WERI-Rb-1 (cell line): ENCODE results near the gene TMEM191C.
A peak's percentile ranks its signal among the peaks of the same experiment; 100 is the strongest.
"Not testable (repeated sequence)": the region's sequence is repeated elsewhere in the genome, so short reads cannot be mapped to it uniquely, and the experiment has no call there.

Experiments used
- DNase-seq: peaks from one replicate; pipeline ENCODE4 v3.0.0-alpha.2; 2020
- H3K27ac ChIP-seq: fragments of 250-450 bp; sonication (Bioruptor Pico); 2 replicates; pipeline ENCODE4 v1.5.1; 2020; ENCODE audit warnings: mild to moderate bottlenecking, moderate library complexity
- H3K27me3 ChIP-seq: fragments of 250-450 bp; sonication (Bioruptor Pico); 2 replicates; pipeline ENCODE4 v1.5.1; 2021; ENCODE audit warnings: mild to moderate bottlenecking, low read depth, moderate library complexity; ENCODE audit not compliant: insufficient read depth, severe bottlenecking
- H3K36me3 ChIP-seq: fragments of 250-450 bp; sonication (Bioruptor Pico); 2 replicates; pipeline ENCODE4 v1.5.1; 2020; ENCODE audit warnings: mild to moderate bottlenecking, moderate library complexity
- H3K4me3 ChIP-seq: 2 replicates; pipeline ENCODE4 v1.5.1; 2011; ENCODE audit warnings: low read depth, mild to moderate bottlenecking, control low read depth, low read length
- H3K9me3 ChIP-seq: fragments of 250-450 bp; sonication (Bioruptor Pico); 2 replicates; pipeline ENCODE4 v1.5.1; 2021; ENCODE audit warnings: mild to moderate bottlenecking, moderate library complexity; ENCODE audit not compliant: severe bottlenecking
- TF ChIP-seq, protein P1 (sequence below): IDR thresholded peaks from 2 replicates; pipeline ENCODE4 v1.5.1; 2011; ENCODE audit warnings: low read depth, mild to moderate bottlenecking, control low read depth, inconsistent platforms, low read length

The TMEM191C gene

DNA sequence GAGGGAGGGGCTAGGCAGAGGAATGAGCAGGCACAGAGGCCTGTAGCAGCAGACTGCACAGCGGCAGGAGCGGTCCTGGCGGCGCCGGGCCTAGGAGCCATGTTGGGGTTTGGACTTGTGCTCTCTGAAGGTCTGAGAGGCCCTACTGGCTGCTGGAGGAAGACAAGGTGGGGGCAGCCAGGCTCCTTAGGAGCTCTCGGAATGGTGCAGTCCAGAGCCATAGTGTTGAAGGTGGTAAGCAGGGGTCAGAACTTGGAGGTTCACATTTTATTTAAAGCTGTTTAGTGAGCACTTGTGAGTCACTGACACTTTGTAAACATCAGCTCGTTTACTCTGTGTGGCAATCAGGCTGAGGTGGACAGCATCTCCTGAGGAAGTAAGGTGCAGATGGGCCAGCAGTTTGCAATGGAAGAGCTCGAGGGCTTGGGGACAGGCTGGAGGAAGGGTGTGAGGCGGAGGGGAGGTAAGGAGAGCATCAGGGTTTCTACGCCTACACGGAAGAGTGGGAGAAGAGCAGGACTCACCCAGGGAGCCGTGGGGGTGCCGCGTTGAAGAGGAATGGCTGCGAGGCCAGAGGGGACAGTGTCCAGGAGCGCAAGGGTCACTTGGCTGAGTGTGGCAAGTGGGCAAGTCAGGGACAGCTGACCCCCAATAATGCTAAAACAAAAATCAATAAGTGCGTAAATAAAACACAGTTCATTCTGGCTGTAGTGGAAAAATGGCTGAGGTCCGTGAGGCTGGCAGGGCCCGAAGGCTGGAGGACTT lies 10.0 kb upstream of the TMEM191C start:
- no peaks in the 10 kb centered on the region for H3K36me3 ChIP-seq
- TF ChIP-seq, protein P1, sequence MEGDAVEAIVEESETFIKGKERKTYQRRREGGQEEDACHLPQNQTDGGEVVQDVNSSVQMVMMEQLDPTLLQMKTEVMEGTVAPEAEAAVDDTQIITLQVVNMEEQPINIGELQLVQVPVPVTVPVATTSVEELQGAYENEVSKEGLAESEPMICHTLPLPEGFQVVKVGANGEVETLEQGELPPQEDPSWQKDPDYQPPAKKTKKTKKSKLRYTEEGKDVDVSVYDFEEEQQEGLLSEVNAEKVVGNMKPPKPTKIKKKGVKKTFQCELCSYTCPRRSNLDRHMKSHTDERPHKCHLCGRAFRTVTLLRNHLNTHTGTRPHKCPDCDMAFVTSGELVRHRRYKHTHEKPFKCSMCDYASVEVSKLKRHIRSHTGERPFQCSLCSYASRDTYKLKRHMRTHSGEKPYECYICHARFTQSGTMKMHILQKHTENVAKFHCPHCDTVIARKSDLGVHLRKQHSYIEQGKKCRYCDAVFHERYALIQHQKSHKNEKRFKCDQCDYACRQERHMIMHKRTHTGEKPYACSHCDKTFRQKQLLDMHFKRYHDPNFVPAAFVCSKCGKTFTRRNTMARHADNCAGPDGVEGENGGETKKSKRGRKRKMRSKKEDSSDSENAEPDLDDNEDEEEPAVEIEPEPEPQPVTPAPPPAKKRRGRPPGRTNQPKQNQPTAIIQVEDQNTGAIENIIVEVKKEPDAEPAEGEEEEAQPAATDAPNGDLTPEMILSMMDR, result no peak

DNA sequence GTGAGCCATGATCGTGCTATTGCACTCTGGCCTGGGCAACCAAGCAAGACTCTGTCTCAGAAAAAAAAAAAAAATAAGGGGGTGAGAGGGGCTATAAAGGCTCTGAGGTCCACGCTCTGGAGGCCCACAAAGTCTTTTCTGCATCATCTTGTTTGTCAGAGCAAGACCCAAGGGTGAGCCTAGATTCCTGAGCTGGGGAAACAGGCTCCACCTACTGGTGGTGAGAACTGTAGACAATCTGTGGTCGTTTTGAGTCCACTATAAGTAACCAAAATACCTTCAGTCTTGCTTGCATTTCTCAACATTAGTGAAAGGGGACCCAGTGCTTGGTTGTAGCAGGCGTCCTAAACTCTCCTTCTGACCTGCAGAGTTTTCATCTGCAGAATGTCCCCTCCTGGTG lies 4.5 kb upstream of the TMEM191C start:
- H3K27ac ChIP-seq, H3K9me3 ChIP-seq, H3K36me3 ChIP-seq, H3K27me3 ChIP-seq, H3K4me3 ChIP-seq, DNase-seq: not testable (repeated sequence)

More for the DNA sequence above, 10.0 kb upstream of the TMEM191C start:
- no peak overlapping the region for H3K27ac ChIP-seq
- no peak overlapping the region for H3K4me3 ChIP-seq
- no peak for DNase-seq
- H3K9me3 ChIP-seq, result no peaks in the 10 kb centered on the region
- H3K27me3 ChIP-seq, result no peaks in the 10 kb centered on the region

DNA sequence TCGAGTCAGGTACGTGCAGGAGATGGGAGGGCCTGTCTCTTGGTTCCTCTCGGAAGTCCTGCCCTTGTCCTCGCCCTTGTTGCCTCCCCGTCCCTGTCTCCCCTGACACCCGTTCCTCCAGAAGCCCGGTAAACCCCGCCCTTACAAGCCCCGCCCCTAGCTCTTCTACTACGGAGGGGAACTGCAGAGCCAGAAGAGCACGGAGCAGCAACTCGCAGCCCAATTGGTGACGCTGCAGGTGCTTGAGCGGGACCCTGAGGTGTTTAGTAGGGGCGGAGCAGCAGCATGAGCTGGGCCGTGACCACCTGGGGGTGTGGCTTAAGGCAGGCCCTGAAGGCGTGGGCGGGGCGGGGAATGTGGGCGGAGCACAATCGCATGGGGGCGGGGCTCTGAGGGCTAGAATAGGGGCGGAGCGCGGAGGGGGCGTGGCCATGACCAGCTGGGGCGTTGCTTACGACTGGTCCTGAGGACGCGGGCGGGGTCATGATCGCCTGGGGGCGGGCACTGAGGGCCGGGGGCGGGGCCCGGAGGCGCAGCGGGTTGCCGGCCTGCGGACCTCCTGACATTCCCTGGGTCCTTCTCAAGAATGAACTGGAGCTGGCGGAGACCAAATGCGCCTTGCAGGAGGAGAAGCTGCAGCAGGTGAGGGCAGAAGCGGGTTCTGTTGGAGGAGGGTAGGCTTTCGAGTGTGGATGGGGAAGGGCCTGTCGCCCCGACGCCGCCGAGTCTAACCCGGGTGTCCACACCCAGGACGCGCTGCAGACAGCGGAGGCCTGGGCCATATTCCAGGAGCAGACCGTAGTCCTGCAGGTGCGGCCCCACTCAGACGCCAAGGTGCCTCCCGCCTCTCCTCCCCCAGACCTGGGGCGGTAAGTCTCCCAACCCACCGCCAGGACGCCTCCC lies 1.3 kb downstream of the TMEM191C start:
- DNase-seq, result peak; percentile 94
- H3K36me3 ChIP-seq, H3K27ac ChIP-seq, H3K27me3 ChIP-seq, H3K9me3 ChIP-seq: not testable (repeated sequence)
- peak overlapping the region; percentile 29 for H3K4me3 ChIP-seq

DNA sequence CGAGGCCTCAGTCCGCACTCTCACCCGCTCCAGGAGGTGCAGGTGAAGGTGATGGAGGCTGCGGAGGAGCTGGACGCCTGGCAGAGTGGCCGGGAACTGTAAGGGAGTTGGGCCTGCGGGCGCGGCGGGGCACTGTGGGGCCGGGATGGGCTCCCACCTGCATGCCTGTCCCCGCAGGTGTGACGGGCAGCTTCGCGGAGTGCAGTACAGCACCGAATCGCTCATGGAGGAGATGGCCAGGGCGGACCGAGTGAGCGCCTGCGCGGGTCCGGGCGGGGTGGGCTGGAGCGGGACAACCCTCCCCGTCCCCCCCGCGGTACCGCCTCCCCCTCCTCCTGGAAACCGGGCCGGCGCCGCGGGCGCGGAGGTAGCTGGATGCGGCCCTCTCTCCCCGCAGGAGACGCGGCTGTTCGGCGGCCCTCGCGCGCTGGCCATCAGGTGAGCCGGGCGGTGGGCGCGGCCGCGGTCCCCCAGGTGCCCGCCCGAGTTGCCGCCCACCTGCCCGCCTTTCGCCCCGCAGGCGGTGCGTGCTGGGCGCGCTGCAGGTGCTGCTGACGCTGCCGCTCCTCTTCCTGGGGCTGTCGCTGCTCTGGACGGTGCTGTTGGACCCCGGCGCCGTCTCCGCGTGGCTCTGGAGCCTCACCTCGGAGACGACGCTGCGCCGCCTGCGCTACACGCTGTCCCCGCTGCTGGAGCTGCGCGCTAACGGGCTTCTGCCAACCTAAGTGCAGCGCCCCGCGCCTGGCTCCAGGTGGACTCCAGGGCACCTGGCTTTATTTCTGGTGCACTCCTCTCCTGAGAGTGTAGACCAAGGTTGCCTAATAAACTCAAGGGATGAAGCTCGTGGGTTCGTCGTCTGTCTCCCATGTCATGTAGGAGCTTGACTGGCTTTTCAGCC lies 2.2 kb downstream of the TMEM191C start:
- DNase-seq, H3K4me3 ChIP-seq, H3K36me3 ChIP-seq, H3K27ac ChIP-seq, H3K9me3 ChIP-seq, H3K27me3 ChIP-seq: not testable (repeated sequence)

DNA sequence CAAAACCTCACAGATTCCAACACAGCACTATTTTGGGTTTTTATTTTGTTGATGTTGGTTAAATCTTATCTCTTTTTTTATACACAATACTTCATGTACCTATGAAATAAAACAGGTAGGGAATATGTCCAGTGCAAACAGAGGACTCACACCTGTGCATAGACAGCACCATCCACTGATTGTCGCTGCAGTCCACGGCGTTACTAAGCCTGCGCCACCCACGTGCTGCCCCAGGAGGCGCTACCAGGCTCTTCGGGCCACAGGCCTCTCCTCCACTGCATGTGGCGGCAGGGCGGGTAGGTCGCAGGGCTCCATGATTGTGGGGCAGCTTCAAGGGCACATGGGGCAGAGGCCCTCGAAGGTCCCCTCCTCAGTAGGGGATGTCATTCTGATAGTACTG lies 5.8 kb downstream of the TMEM191C start:
- not testable (repeated sequence) for H3K27ac ChIP-seq, H3K27me3 ChIP-seq, H3K36me3 ChIP-seq, H3K9me3 ChIP-seq, H3K4me3 ChIP-seq, DNase-seq

DNA sequence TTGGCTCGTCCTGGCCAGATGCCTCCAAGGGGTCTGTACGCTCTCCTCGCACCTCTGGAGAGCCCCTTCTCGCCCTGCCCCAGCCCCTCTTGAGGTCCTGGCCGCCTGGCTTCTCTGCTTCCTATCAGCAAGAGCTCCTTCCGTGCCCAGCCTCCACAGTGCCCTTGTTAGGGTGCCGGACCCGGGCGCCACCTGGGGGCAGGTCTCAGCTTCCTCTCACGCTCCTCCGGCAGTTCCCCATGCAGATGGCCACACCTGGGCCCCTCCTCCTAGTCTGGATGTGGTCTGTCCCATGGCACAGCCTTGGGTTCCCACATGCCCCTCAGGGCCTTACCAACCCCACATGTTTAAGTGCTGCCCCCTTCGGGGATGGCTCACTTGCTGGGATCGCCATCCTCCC lies 6.5 kb downstream of the TMEM191C start:
- not testable (repeated sequence) for H3K27ac ChIP-seq, DNase-seq, H3K36me3 ChIP-seq, H3K27me3 ChIP-seq, H3K9me3 ChIP-seq, H3K4me3 ChIP-seq

DNA sequence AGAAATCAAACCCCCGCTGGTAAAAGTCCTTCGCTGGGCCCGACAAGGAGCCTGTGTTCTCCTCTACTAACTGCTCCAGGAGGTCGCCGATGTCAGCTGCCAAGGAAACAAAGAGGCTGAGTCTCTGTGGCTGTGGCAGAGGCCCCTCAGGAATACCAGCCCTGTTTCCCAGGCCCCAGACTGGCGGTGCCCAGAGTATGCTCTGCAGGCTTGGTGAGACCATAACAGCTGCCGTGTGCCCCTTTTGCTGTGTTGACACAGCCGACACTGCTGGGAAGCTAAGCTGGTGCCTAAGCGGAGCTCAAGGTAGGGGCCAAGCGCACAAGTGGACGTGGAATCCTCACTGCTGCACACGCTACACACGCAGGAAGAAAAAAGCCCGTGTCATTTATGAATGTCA lies 16.9 kb downstream of the TMEM191C start:
- not testable (repeated sequence) for H3K36me3 ChIP-seq, H3K4me3 ChIP-seq, H3K27me3 ChIP-seq, H3K27ac ChIP-seq, H3K9me3 ChIP-seq, DNase-seq

DNA sequence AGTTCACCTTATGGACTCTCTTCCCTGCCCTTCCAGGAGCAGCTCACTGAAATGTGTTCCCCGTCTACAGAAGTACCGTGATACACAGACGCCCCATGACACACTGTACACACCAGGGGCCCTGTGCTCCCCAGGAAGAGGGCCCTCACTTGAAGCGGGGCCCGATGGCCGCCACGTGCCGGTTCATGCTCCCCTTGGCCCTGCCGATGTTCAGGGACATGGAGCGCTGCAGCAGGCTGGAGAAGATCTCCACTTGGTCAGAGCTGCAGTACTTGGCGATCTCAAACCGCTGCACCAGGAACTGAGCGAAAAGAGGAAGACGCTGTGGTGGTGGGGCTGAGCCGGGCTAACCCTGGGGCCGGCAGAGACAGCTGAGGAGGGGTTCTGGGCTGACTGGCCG lies 20.5 kb downstream of the TMEM191C start:
- not testable (repeated sequence) for H3K27ac ChIP-seq, H3K4me3 ChIP-seq, H3K9me3 ChIP-seq, H3K27me3 ChIP-seq, H3K36me3 ChIP-seq, DNase-seq

DNA sequence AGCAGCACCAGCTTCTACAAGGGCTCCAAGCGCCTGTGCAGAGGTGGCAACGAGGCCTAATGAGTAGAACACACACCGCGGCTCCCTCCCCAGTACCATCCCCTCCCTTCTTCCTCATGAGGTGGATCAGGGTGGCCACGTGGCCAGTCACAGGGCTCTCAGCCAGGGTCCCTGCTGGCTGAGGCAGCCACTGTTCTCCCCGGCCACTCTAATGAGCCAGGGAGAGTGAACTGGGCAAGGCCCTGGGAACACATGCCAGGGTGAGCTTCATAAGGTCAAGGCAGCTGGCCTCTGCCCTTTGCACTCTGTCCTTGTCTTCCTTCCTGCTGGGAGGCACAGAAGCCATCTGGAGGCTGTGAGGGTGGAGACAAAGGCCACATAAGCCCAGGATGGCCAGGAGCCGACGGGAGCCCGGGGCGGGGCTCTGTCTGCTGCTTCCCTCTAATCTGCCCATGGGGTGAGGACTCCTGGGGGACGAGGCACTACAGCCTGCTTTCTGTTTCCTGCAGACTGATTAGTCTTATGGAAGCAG lies 22.0 kb downstream of the TMEM191C start:
- H3K9me3 ChIP-seq, H3K27me3 ChIP-seq, H3K4me3 ChIP-seq, H3K36me3 ChIP-seq, H3K27ac ChIP-seq: not testable (repeated sequence)
- peak; percentile 33 for DNase-seq

DNA sequence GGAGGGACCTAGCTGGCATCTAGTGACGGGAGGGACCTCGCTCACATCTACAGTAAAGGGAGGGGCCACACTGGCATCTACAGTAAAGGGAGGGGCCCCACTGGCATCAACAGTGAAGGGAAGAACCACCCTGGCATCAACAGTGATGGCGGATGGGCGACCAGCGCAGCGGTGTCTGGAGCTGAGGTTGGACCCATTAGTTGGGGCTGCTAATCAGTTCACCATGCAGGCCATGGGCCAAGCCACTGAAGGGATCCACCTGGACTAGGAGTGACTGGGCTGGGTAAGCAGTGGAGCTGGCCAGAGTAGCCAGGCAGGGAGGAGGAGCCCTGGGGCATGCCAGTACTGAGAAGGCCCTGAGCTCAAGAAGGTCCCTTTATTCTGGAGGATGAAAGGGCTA lies 23.4 kb downstream of the TMEM191C start:
- H3K27ac ChIP-seq, result peak overlapping the region; percentile 55; the same call in 1 of the 2 replicates
- H3K9me3 ChIP-seq, H3K36me3 ChIP-seq: not testable (repeated sequence)

DNA sequence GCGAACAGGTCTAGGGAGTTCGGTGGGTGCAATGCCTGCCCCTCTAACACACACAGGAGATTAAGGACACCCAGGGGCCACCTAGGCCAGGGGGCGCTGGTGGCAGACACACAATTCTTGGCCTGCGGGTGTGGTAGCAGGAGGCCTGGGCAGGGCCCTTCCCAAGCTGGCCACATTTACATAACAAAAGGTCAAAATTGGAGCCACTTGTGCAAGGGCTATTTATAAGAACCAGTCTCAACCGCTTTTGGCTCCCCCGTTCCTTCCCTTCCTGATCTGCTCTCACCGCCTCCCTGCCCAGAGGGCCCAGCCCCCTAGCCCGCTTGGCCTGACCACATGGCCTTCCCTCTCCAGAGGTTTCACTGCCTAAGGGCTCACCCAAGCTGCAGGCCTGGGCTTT lies 25.1 kb downstream of the TMEM191C start:
- H3K27ac ChIP-seq, DNase-seq, H3K27me3 ChIP-seq, H3K36me3 ChIP-seq, H3K4me3 ChIP-seq, H3K9me3 ChIP-seq: not testable (repeated sequence)

More for the DNA sequence above, 23.4 kb downstream of the TMEM191C start:
- not testable (repeated sequence) for H3K4me3 ChIP-seq, H3K27me3 ChIP-seq, DNase-seq

DNA sequence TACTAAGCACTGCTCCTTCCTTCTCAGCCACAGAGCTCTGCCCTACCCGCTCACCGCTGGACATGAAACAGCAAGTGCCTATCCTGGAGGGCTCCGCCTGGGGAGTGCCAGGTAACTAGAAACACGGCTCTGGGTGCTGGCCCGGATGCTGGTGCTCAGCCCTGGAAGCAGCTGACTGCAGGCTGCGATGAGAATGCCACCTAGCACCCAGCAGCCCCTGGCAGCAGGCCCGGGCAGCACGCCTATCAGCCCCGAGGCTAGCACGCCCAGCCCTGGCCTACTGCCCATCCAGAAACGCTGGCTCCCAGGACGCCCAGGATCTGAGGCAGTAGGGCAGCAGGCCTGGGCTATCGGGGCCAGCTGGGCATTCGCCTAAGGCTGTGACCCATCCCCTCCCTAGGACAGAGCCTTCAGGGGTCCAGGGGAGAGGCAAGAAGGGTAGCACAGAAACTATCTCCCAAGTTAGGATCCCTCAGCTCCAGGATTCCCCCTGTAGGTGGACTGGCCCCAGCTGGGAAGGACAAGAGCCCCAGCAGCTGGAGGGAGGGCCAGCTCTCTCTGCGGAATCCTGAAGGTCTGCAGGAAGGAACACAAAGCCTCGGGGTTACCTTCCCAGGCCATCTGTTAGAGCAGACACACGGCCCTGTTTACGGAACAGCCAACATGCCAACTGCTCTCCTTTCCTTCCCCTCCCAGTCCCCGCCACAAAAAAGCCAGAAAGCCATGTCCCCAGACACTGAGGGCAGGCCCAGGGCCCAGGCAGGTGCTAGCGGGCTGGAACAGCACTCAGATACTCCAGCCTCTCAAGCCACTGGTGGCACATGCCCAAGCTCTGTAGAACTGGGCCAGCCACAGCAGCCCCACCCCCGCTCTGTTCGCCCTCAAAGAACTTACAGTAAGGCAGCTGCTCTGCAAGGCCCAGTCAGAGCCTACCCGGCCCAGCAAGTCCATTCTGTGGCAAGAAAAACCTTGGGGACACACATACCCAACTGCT lies 26.9 kb downstream of the TMEM191C start:
- H3K4me3 ChIP-seq, DNase-seq, H3K36me3 ChIP-seq, H3K27ac ChIP-seq, H3K27me3 ChIP-seq, H3K9me3 ChIP-seq: not testable (repeated sequence)
